ENCODE results near the gene HDAC5.

- TF ChIP-seq EZH2 (IDR thresholded peaks at IDR 0.05) (no peak), POLR2AphosphoS5 (IDR thresholded peaks at IDR 0.05; ENCODE audit: borderline replicate concordance, low read depth, low read length) (no peak), FOXP2 (optimal IDR thresholded peaks at IDR 0.05; ENCODE audit: control extremely low read depth, extremely low read length, insufficient read depth) (no peak)
Measured at GRCh38 chr17:44119798-44120197, 3.6 kb downstream of the HDAC5 start.
